ENCODE measurements around the gene SLC6A7.

DNA sequence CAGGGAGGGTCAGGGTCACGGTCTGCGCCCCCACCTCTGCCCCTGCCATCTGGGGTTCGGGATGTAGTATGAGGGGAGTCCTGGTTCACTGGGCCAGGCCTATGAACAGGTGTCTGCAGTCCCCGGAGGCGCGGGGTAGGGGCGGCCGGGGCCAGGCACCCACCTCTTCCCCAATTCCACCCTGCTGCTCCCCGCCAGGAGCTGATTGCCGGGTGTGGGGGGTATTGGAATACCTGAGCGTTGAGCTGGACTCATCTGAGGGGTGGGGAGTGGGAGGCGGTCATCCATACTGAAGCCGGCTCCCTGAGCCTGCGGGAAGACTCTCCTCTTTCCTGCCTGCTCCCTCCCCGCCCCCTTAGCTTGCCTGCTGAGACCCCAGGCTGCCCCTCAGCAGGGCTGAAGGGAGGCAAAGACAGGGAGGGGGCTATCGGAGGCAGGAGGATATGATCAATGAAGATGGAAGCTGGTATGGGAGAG is 679 bp downstream of the SLC6A7 start:
- TF ChIP-seq, protein P1, sequence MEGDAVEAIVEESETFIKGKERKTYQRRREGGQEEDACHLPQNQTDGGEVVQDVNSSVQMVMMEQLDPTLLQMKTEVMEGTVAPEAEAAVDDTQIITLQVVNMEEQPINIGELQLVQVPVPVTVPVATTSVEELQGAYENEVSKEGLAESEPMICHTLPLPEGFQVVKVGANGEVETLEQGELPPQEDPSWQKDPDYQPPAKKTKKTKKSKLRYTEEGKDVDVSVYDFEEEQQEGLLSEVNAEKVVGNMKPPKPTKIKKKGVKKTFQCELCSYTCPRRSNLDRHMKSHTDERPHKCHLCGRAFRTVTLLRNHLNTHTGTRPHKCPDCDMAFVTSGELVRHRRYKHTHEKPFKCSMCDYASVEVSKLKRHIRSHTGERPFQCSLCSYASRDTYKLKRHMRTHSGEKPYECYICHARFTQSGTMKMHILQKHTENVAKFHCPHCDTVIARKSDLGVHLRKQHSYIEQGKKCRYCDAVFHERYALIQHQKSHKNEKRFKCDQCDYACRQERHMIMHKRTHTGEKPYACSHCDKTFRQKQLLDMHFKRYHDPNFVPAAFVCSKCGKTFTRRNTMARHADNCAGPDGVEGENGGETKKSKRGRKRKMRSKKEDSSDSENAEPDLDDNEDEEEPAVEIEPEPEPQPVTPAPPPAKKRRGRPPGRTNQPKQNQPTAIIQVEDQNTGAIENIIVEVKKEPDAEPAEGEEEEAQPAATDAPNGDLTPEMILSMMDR (IDR thresholded peaks at IDR 0.05) = no peak
- TF ChIP-seq ZFX (IDR thresholded peaks at IDR 0.05; ENCODE audit: borderline replicate concordance) = no peak

Data from 22Rv1 (cell line).